ENCODE results near the gene RGS6. TPM values are rescaled to one million over a fixed set of nuclear protein-coding genes. Genes with fewer than 3 reads are reported as not detected.

Gene RGS6
- total RNA-seq, 1 experiment from 2014 or later, result not detected

GRCh38 chr14:72416081-72416849 lies 484.0 kb downstream of the RGS6 start:
- H3K9me3 Mint-ChIP-seq (ENCODE audit: unreplicated experiment), result no peaks in the 10 kb centered on the region
- ChIA-PET CTCF (interaction anchor here (0.6 to 1.6 kb wide), 7 partner anchors 12 to 1574 kb away, joined by 3 to 6 read pairs (median 4); no protein-coding TSS in a partner anchor), POLR2A (no interaction called here)
- intact Hi-C loops (cut with micrococcal nuclease), result no loop called here
- H3K4me1 Mint-ChIP-seq (ENCODE audit: insufficient read depth, unreplicated experiment), result no peaks in the 10 kb centered on the region
- H3K27me3 Mint-ChIP-seq (ENCODE audit: insufficient read depth, unreplicated experiment), result peaks cover 14% of the 10 kb centered on the region
- no peaks in the 10 kb centered on the region for H3K36me3 Mint-ChIP-seq (ENCODE audit: insufficient read depth, unreplicated experiment)
- DNase-seq (ENCODE audit: unreplicated experiment), result no peak
- no TSS peak for BruUV-seq (replicated peaks)
- no peak for TF ChIP-seq CTCF (IDR thresholded peaks at IDR 0.05; ENCODE audit: unreplicated experiment)
- no peak overlapping the region for H3K4me3 Mint-ChIP-seq (ENCODE audit: unreplicated experiment)
- no peak overlapping the region for H3K27ac Mint-ChIP-seq (ENCODE audit: low read depth, unreplicated experiment)

GRCh38 chr14:72416892-72417291 lies 484.7 kb downstream of the RGS6 start:
- no peaks in the 10 kb centered on the region for H3K9me3 Mint-ChIP-seq (ENCODE audit: unreplicated experiment)
- no peaks in the 10 kb centered on the region for H3K4me1 Mint-ChIP-seq (ENCODE audit: insufficient read depth, unreplicated experiment)
- no peak overlapping the region for H3K27ac Mint-ChIP-seq (ENCODE audit: low read depth, unreplicated experiment)
- DNase-seq (ENCODE audit: unreplicated experiment), result no peak
- no peak for TF ChIP-seq CTCF (IDR thresholded peaks at IDR 0.05; ENCODE audit: unreplicated experiment)
- ChIA-PET POLR2A (no interaction called here), CTCF (interaction anchor here (0.6 to 1.6 kb wide), 3 partner anchors 13 to 678 kb away, joined by 3 to 4 read pairs (median 4); no protein-coding TSS in a partner anchor)
- H3K4me3 Mint-ChIP-seq (ENCODE audit: unreplicated experiment), result no peak overlapping the region
- H3K36me3 Mint-ChIP-seq (ENCODE audit: insufficient read depth, unreplicated experiment), result no peaks in the 10 kb centered on the region
- intact Hi-C loops (cut with micrococcal nuclease), result no loop called here
- BruUV-seq (replicated peaks), result no TSS peak
- H3K27me3 Mint-ChIP-seq (ENCODE audit: insufficient read depth, unreplicated experiment), result peaks cover 14% of the 10 kb centered on the region

GRCh38 chr14:72418806-72419205 lies 486.6 kb downstream of the RGS6 start:
- Mint-ChIP-seq H3K9me3 (ENCODE audit: unreplicated experiment) (no peaks in the 10 kb centered on the region), H3K4me3 (ENCODE audit: unreplicated experiment) (no peak overlapping the region), H3K4me1 (ENCODE audit: insufficient read depth, unreplicated experiment) (no peaks in the 10 kb centered on the region), H3K27me3 (ENCODE audit: insufficient read depth, unreplicated experiment) (peaks cover 10% of the 10 kb centered on the region), H3K36me3 (ENCODE audit: insufficient read depth, unreplicated experiment) (no peaks in the 10 kb centered on the region), H3K27ac (ENCODE audit: low read depth, unreplicated experiment) (no peak overlapping the region)
- TF ChIP-seq CTCF (IDR thresholded peaks at IDR 0.05; ENCODE audit: unreplicated experiment), result no peak
- CTCF ChIA-PET, result interaction anchor here (0.5 to 4.4 kb wide), 2 partner anchors 395 to 1183 kb away, joined by 5 to 21 read pairs; no protein-coding TSS in a partner anchor
- POLR2A ChIA-PET, result no interaction called here
- BruUV-seq (replicated peaks), result no TSS peak
- no peak for DNase-seq (ENCODE audit: unreplicated experiment)
- intact Hi-C loops (cut with micrococcal nuclease), result no loop called here

GRCh38 chr14:72419226-72419775 lies 487.1 kb downstream of the RGS6 start:
- H3K27ac Mint-ChIP-seq (ENCODE audit: low read depth, unreplicated experiment), result no peak overlapping the region
- H3K27me3 Mint-ChIP-seq (ENCODE audit: insufficient read depth, unreplicated experiment), result peaks cover 5% of the 10 kb centered on the region
- TF ChIP-seq CTCF (IDR thresholded peaks at IDR 0.05; ENCODE audit: unreplicated experiment), result no peak
- no peaks in the 10 kb centered on the region for H3K9me3 Mint-ChIP-seq (ENCODE audit: unreplicated experiment)
- BruUV-seq (replicated peaks), result no TSS peak
- H3K36me3 Mint-ChIP-seq (ENCODE audit: insufficient read depth, unreplicated experiment), result no peaks in the 10 kb centered on the region
- intact Hi-C loops (cut with micrococcal nuclease), result no loop called here
- no peak for DNase-seq (ENCODE audit: unreplicated experiment)
- H3K4me1 Mint-ChIP-seq (ENCODE audit: insufficient read depth, unreplicated experiment), result no peaks in the 10 kb centered on the region
- no peak overlapping the region for H3K4me3 Mint-ChIP-seq (ENCODE audit: unreplicated experiment)
- ChIA-PET POLR2A (no interaction called here), CTCF (interaction anchor here (0.5 to 4.4 kb wide), 3 partner anchors 396 to 1184 kb away, joined by 3 to 21 read pairs (median 5); no protein-coding TSS in a partner anchor)

Data from MCF 10A (cell line).